ENCODE measurements around the gene ZBTB42.

GRCh38 chr14:104843442-104844305 lies 42.8 kb downstream of the ZBTB42 start:
- TF ChIP-seq CTCF (IDR thresholded peaks at IDR 0.05), result no peak
- no peak for TF ChIP-seq POLR2A (IDR thresholded peaks at IDR 0.05)
